HG02973 (cell line): ENCODE measurements around the gene TADA1.

Experiments used
- ATAC-seq: cut with Tn5 transposase; IDR thresholded peaks from one replicate; pipeline ENCODE4 v1.9.1; 2021; ENCODE audit warnings: moderate library complexity; ENCODE audit not compliant: unreplicated experiment

The TADA1 gene

GRCh38 chr1:166875734-166876539 lies at the start of gene TADA1:
Gene TADA1 (minus strand): TSS chr1:166876264. CDS start chr1:166876233, 31 bp downstream.
- peak; percentile 85 for ATAC-seq

DNA sequence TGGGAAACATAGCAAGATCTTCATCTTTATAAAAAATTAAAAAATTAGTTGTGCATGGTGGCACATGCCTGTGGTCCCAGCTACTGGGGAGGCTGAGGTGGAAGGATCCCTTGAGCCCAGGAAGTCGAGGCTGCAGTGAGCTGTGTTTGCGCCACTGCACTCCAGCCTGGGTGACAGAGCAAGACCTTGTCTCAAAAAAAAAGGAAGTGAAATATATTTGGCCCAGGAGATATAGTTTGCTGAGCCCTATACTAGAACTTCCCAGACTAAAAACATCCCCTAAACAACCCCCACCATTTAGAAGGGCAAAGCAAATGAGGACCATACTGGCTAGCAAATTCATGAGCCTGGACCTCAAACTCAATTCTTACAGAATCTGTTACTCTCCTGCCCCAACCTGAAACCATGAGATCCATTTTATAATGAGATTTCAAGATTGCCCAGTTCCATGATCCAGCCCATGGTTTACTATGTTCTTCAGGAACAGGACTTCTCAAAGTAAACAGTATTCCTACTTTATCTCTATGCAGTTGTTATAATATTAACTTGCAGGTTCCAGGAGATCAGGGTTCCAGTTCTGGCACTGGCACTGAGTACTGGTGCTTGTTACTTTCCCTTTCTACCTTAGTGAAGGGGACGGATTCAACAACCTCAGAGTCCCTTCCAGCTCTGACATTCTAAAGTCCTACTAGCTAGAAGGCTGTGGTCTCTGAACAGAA lies 48.9 kb upstream of the TADA1 start:
- ATAC-seq = peak; percentile 70

DNA sequence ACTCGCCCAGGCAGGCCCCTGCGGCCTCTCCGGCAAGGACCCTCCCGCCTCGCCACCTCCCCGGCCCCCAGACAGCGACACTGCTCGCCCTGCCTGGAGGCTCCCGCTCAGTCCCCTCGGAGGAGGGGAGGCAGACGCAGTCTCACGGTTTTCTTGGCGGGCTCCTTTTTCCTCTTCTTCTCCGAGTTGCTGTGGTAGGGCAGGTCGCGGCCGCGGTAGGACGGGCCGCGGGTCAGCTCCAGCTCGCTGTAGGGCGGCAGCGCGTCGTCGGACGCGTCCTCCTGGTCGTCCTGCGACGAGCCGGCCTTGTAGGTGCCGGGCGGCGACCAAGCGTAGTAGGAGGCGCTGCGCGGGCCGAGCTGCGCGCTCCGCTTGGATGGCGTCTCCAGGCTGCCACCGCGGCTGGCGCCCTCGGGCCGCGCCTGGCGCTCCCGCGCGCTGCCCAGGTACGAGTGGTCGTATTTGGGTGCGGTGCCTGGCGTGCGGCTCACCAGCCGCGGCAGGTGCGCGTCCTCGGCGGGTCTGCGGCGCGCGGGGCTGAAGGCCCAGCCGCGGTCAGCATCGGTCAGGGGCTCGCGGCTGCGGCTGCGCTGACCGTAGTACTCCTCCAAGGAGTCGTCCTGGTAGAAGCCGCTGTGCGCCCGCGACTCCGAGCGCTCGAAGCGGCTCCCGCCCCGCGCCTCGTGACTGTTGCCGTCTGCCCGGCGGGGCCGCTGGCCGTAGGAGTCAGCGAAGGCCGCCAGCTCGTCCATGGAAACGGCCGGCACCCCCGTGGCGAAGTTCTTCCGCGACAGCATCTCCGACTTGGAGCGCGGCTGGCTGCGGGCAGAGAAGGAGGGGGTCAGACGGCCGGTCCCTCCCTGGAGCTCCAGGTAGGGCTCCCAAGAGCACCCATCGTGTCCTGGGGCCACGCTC lies 44.8 kb upstream of the TADA1 start:
- no peak for ATAC-seq

- ATAC-seq = no peak
These were observed 42.9 kb upstream of the TADA1 start for GRCh38 chr1:166918956-166919316.

DNA sequence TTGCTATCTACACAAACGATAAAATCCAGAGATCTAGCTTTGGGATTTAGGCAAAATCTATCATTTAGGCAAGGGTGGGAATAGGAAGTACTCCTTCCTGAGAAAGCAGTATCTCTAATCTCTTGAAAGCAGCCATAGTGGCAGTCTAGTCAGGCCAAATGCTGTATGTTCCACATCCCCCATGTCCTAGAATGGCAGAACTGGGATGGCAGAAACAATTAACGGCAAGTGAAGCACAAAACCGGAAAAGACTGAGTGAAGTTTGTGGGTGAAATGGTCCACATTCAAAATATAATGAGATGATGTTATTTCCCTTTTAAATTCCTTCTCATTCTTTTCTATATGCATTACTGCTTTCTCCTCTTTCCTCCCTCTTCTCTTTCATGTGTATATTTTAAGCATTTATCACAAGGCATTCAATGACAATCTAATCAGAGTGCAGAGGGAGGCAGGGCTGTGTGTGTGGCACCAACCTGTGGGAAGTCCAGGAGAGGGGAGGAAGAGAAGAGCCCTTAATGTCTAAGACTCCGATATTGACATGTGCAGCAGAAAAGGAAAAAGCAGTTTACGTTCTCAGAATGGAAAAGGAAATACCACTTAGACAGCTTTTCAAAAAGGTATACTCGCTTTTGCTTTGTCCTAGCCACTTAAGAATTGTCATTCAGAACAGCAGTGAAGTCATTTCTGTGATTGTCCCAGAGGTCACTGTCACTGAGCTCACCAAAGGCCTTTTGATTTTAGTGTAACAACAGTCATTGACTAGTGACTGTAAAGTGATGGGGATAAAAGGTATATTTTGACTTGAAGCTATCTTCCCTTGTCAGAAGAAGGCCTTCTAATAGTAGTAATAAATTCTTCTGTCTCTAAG lies 42.3 kb upstream of the TADA1 start:
- no peak for ATAC-seq

DNA sequence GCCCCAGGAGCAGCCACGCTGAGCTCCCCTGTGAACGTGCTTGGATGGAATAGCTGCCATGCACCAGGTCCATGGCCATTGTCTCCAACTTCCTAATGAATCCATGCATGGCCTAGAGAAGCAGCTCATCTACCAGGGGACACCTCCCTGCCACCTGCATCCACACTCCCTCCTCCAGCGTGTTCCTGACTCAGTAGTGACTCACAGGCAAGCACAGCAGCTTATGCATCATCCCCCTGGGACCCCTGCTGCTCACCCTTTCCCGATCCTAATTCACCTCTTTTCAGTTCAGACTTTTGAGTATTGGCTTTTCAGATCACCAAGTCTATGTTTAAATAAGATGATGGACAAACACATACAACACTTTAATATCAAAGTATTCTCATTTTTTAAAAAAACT lies 39.9 kb upstream of the TADA1 start:
- ATAC-seq = no peak

- ATAC-seq = no peak
These were observed 39.0 kb upstream of the TADA1 start for GRCh38 chr1:166915042-166915441.

DNA sequence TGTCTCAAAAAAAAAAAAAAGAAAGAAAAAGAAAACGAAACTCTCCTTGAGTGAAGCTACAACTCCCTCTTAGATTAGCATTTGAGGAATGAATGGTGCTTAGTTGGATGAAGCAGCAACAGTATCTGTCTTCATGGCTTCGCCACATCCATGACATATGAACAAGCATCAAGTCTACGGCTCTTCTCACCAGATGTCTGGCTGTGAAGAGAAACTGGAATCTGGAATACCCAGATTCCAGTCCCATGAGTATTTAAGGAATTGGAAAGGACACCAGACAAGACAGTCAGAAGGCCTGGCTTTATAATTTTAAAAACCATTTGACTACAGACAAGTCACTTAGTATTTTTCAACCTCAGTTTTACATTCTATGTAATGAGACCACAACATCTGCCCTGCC lies 38.0 kb upstream of the TADA1 start:
- no peak for ATAC-seq

GRCh38 chr1:166911624-166912023 lies 35.6 kb upstream of the TADA1 start:
- no peak for ATAC-seq

- ATAC-seq = peak; percentile 95
These were observed 34.4 kb upstream of the TADA1 start for GRCh38 chr1:166910396-166910994.

DNA sequence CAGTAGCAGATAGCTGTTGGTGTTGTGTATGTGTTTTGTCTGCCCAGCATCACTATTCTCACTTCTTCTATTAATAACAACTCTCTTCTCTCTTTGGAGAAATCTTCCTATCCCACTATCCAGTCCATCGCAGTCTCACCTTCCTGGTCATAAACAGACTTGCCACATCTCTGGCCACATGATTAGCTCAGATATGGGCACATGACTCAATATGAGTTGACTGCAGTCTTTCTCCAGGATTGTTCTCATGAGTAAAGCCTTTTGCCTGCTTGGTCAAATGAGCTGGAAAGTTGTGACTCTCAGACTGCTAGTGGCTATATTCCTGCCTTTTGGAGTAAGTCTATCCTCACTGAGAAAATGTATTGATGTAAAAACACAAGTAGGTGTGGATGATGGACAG lies 32.9 kb upstream of the TADA1 start:
- ATAC-seq = no peak

GRCh38 chr1:166907763-166908162 lies 31.7 kb upstream of the TADA1 start:
- ATAC-seq = no peak

DNA sequence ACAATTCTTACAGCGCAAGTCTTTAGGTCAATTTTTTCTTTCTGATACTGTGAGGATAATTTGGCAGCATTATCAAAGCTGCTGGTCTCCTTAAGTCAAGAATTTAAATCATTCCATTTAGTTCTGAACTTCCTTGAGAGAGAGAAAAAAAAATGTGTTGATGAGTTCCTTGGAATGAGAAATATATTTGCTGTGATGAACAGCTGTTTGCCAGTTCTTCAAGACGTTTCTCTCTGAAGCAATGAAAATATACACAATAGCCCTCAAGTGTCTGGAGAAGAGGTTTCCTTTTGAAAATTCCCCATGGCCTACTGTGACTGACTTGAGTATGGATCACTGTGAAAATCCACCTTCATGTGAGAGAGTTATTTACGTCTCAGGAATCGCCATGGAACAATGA lies 31.0 kb upstream of the TADA1 start:
- no peak for ATAC-seq

GRCh38 chr1:166906647-166907046 lies 30.6 kb upstream of the TADA1 start:
- no peak for ATAC-seq

DNA sequence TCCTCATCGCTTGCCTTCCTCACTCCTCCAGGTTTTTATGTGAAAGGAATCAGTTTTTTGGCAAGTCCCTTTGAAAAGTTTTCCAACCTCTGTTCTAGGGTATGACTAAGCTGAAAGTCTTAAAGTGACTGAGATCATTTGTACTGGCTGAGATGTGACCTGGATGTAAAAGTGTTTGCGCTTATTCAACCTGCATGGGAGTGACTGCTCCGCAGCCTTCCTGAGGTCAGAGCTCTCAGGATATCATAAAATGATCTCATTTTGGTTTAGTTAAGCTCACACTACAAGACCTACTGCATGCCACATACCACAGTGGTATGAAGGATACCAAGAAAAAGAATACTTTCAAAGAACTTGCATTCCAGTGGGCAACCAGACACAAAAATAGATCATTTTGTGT lies 29.8 kb upstream of the TADA1 start:
- no peak for ATAC-seq

DNA sequence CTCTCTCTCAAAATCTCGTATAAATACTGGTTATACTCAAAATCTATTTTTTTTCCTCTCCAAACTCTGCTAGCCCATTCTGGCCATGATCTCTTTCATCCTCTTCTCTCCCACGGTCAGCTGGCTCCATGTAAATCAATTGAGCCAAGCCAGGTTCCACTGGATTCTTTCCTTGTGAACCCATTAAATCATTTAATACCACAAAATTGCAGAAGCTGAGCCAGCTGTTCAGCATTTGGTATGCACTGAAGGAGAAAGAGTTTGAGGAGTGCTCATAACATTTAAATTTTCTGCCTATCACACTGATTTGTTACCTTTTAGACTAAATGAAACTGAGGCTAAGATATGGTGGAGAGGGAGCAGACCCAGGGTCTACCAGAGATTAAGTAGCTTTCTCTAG lies 29.1 kb upstream of the TADA1 start:
- no peak for ATAC-seq

- no peak for ATAC-seq
These were observed 27.2 kb upstream of the TADA1 start for GRCh38 chr1:166903232-166903631.

GRCh38 chr1:166902279-166902678 lies 26.2 kb upstream of the TADA1 start:
- ATAC-seq = no peak

GRCh38 chr1:166900987-166901386 lies 24.9 kb upstream of the TADA1 start:
- no peak for ATAC-seq

DNA sequence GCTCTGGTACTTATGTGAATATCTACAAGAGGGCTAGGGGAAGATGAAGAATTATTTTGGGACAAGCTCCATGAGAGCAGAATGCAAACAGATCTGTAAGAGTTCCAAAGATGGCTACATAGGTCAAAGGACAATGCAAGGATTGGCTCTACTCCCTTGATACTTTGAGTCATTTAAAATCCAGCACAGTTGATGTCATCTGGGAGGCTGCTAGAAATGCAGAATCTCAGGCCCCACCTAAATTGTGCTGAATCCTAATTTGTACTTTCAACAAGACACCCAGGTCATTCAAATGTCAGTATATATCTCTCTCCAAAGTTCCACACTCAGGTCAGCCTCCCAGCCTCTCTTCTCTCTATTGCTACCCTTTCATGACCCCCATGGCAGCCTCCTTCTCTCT lies 23.7 kb upstream of the TADA1 start:
- no peak for ATAC-seq
